ENCODE data around the gene ABLIM3. TPM values are rescaled to one million over a fixed set of nuclear protein-coding genes. Genes with fewer than 3 reads are reported as not detected.

ABLIM3 gene
- polyA plus RNA-seq, 1 donor from 2014 or later: 17.7 TPM

GRCh38 chr5:149242339-149242738 lies 101.0 kb downstream of the ABLIM3 start:
- TF ChIP-seq CTCF (IDR thresholded peaks at IDR 0.05; ENCODE audit: poor library complexity, severe bottlenecking) (no peak), EZH2 (IDR thresholded peaks at IDR 0.05; ENCODE audit: borderline replicate concordance, insufficient read depth, low read length, poor library complexity, severe bottlenecking) (no peak), RAD21 (conservative IDR thresholded peaks at IDR 0.05) (no peak), REST (IDR thresholded peaks at IDR 0.05; ENCODE audit: borderline replicate concordance) (no peak), EP300 (conservative IDR thresholded peaks at IDR 0.05; ENCODE audit: poor library complexity, severe bottlenecking) (no peak), SMC3 (conservative IDR thresholded peaks at IDR 0.05; ENCODE audit: poor library complexity) (no peak), TAF1 (IDR thresholded peaks at IDR 0.05; ENCODE audit: low read depth) (no peak), POLR2AphosphoS5 (IDR thresholded peaks at IDR 0.05) (no peak), MXI1 (conservative IDR thresholded peaks at IDR 0.05; ENCODE audit: poor library complexity, severe bottlenecking) (no peak)

GRCh38 chr5:149246906-149247305 lies 105.6 kb downstream of the ABLIM3 start:
- no peak overlapping the region for H3K9ac ChIP-seq (ENCODE audit: low read length)

More at GRCh38 chr5:149242339-149242738, 101.0 kb downstream of the ABLIM3 start:
- Histone ChIP-seq H2AFZ (ENCODE audit: low read depth, low read length) (no peak overlapping the region), H3K4me2 (ENCODE audit: low read length) (no peak overlapping the region), H3K79me2 (replicated peaks; ENCODE audit: insufficient read depth, low read length) (no peaks in the 10 kb centered on the region), H3F3A (ENCODE audit: insufficient read depth, low read length, poor library complexity, severe bottlenecking) (no peaks in the 10 kb centered on the region), H3K9me2 (ENCODE audit: insufficient read depth, low read length) (no peaks in the 10 kb centered on the region), H4K20me1 (ENCODE audit: insufficient read depth) (no peaks in the 10 kb centered on the region), H3K9ac (ENCODE audit: low read length) (no peak overlapping the region), H3K9me3 (ENCODE audit: low read length) (peaks cover 3% of the 10 kb centered on the region), H3K36me3 (ENCODE audit: insufficient read depth, low read length) (no peaks in the 10 kb centered on the region), H3K27ac (ENCODE audit: low read length) (no peak overlapping the region), H3K27me3 (ENCODE audit: insufficient read depth, low read depth, low read length) (no peaks in the 10 kb centered on the region), H3K4me3 (ENCODE audit: low read length) (no peak overlapping the region)

More at GRCh38 chr5:149246906-149247305, 105.6 kb downstream of the ABLIM3 start:
- H3K36me3 ChIP-seq (ENCODE audit: insufficient read depth, low read length): peaks cover 7% of the 10 kb centered on the region
- H3K4me3 ChIP-seq (ENCODE audit: low read length): no peak overlapping the region
- H3K9me2 ChIP-seq (ENCODE audit: insufficient read depth, low read length): no peaks in the 10 kb centered on the region
- H3K79me2 ChIP-seq (replicated peaks; ENCODE audit: insufficient read depth, low read length): no peaks in the 10 kb centered on the region
- H3K9me3 ChIP-seq (ENCODE audit: low read length): peaks cover 3% of the 10 kb centered on the region
- H3F3A ChIP-seq (ENCODE audit: insufficient read depth, low read length, poor library complexity, severe bottlenecking): no peaks in the 10 kb centered on the region
- H4K20me1 ChIP-seq (ENCODE audit: insufficient read depth): no peaks in the 10 kb centered on the region
- TF ChIP-seq TAF1 (IDR thresholded peaks at IDR 0.05; ENCODE audit: low read depth) (no peak), RAD21 (conservative IDR thresholded peaks at IDR 0.05) (no peak), REST (IDR thresholded peaks at IDR 0.05; ENCODE audit: borderline replicate concordance) (no peak), SMC3 (conservative IDR thresholded peaks at IDR 0.05; ENCODE audit: poor library complexity) (no peak), MXI1 (conservative IDR thresholded peaks at IDR 0.05; ENCODE audit: poor library complexity, severe bottlenecking) (no peak), POLR2AphosphoS5 (IDR thresholded peaks at IDR 0.05) (no peak), EZH2 (IDR thresholded peaks at IDR 0.05; ENCODE audit: borderline replicate concordance, insufficient read depth, low read length, poor library complexity, severe bottlenecking) (no peak), EP300 (conservative IDR thresholded peaks at IDR 0.05; ENCODE audit: poor library complexity, severe bottlenecking) (no peak), CTCF (IDR thresholded peaks at IDR 0.05; ENCODE audit: poor library complexity, severe bottlenecking) (no peak)
- H3K27ac ChIP-seq (ENCODE audit: low read length): no peak overlapping the region
- no peak overlapping the region for H3K4me2 ChIP-seq (ENCODE audit: low read length)
- H3K27me3 ChIP-seq (ENCODE audit: insufficient read depth, low read depth, low read length): no peaks in the 10 kb centered on the region
- H2AFZ ChIP-seq (ENCODE audit: low read depth, low read length): no peak overlapping the region
